ENCODE measurements around the gene GRK5.

The GRK5 gene

DNA sequence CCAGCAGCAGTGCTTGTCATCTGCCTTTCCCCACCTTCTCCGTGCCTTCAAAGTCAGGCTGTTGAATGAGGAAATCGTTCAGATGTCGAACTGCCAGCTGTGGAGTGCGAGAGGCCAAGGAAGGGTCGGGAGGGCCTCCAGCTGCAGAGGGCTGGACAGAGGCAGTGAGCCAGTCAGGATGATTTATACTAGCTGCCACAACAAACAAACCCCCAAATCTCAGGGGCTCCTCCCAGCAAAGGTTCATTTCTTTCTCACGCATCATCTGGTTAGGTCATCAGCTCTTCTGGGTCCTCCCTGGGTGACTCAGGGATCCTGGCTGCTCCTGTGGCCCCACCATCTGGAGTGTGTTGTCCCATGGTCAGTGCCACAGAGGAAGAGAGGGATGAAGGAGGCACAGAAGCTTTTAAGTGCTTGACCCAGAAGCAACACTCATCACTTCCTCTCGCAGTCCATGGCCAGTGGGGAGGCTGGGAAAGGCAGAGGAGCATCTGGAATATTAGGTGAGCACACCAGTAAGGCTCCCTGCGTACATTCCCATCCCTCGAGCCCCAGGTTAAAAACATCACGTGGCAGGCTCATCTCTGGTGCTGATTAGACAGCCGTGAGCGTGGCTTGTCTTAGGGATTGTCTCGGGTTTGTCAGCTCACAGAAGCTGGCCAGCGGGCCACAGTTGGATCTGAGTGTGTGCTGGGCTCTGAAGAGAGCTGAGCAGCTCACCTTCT lies 194.5 kb downstream of the GRK5 start:
- Histone ChIP-seq H3K4me3 (ENCODE audit: low read depth, low read length) (no peak overlapping the region), H3K36me3 (no peaks in the 10 kb centered on the region; the same call in none of the 2 replicates), H3K9me3 (no peaks in the 10 kb centered on the region), H3K4me1 (no peaks in the 10 kb centered on the region), H3K27me3 (no peaks in the 10 kb centered on the region)
- TF ChIP-seq, protein P1, sequence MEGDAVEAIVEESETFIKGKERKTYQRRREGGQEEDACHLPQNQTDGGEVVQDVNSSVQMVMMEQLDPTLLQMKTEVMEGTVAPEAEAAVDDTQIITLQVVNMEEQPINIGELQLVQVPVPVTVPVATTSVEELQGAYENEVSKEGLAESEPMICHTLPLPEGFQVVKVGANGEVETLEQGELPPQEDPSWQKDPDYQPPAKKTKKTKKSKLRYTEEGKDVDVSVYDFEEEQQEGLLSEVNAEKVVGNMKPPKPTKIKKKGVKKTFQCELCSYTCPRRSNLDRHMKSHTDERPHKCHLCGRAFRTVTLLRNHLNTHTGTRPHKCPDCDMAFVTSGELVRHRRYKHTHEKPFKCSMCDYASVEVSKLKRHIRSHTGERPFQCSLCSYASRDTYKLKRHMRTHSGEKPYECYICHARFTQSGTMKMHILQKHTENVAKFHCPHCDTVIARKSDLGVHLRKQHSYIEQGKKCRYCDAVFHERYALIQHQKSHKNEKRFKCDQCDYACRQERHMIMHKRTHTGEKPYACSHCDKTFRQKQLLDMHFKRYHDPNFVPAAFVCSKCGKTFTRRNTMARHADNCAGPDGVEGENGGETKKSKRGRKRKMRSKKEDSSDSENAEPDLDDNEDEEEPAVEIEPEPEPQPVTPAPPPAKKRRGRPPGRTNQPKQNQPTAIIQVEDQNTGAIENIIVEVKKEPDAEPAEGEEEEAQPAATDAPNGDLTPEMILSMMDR (IDR thresholded peaks at IDR 0.05; ENCODE audit: low read depth, low read length), result no peak
- DNase-seq, result no peak

DNA sequence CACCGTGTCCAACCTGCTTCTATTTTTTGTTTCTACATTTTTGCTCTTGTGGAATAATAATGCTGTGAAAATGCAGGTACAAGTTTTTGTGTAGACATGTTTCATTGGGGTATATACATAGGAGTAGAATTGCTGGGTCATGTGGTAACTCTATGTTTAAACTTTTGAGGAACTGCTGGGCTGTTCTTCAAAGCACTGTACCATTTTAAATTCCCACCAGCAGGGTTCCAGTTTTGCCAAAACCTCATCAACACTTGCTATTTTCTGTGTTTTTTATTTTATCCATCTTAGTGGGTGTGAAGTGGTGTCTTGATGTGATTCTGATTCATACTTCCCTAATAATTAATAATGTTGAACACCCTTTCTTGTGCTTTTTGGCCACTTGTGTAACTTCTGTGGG lies 196.6 kb downstream of the GRK5 start:
- TF ChIP-seq, protein P1 (IDR thresholded peaks at IDR 0.05; ENCODE audit: low read depth, low read length), result no peak

DNA sequence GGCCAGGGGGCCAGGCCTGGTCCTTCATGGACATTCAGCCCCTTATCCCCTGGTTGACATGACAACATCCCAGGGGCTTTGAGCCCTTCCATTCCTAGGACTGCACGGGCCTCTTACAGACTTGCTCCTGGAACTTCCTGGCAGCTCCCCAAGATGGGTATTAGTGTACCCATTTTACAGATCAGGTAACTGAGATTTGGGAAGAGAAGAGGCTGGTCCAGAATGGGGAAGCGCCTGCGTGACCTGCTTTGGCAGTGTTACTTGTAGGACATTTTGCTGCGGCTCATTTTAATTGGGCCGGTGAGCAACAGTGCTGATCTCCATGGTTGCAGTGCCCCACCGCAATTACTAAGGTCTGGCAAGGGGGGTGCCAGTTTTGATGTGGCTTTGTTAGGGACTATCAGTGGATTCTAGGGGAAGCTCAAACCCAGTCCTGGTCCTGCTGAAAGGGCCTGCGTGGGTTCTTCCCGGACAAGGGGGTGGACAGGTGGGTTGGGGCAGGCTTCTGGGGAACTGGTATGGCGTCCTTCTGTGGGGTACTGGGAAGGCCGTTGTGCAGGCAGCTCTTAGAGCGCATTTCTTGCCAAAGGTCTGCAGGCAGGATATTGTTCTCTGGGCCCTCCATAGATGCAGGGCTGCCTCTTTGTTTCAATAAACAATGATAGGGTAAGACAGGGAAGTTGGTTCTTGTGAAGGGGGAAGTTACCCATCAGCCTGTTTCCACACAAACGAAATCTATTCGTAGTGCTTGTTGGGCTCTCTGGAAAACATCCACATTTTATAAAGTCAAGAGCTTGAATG lies 197.5 kb downstream of the GRK5 start:
- TF ChIP-seq, protein P1 (IDR thresholded peaks at IDR 0.05; ENCODE audit: low read depth, low read length), result no peak

More for the DNA sequence above, 196.6 kb downstream of the GRK5 start:
- no peak overlapping the region for H3K4me3 ChIP-seq (ENCODE audit: low read depth, low read length)
- DNase-seq, result no peak
- no peaks in the 10 kb centered on the region; the same call in 1 of the 2 replicates for H3K36me3 ChIP-seq
- no peaks in the 10 kb centered on the region for H3K4me1 ChIP-seq
- no peaks in the 10 kb centered on the region for H3K9me3 ChIP-seq
- no peaks in the 10 kb centered on the region for H3K27me3 ChIP-seq

DNA sequence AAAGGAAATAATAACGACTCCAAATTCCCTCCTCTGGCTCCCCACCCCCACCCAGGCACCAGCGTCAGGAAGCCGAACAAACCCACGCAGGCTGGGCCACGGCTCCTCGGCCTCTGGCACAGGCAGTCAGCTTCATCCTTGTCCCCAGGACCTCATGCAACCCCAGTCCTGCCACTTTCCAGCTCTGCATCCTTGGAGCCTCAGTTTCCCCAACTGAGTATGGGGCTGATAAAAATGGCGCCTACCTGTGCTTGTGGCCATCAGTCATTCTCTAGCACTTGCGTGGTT lies 198.1 kb downstream of the GRK5 start:
- H3K36me3 ChIP-seq, result no peaks in the 10 kb centered on the region

More for the DNA sequence above, 197.5 kb downstream of the GRK5 start:
- no peak for DNase-seq
- H3K4me3 ChIP-seq (ENCODE audit: low read depth, low read length), result no peak overlapping the region
- H3K9me3 ChIP-seq, result no peaks in the 10 kb centered on the region
- H3K27me3 ChIP-seq, result no peaks in the 10 kb centered on the region
- H3K4me1 ChIP-seq, result no peaks in the 10 kb centered on the region
- no peaks in the 10 kb centered on the region for H3K36me3 ChIP-seq

DNA sequence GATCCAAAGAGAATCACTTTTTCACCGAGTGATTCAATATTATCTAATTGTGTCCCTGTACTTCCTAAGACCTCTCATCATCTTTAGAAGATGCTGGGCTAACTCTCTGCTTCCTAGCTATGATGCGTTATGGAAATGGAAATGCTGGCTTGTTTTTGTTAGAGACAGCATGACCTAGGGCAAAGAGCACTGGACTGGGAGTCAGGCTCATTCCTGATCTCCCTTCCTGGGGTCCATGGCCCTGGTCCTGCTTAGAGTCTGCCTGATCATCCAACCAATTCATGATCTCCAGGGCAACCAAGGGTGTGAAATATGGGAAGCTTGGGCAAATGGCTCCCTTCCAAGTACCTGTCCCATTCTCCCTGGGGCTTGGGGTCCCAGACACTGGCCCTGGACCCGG lies 198.8 kb downstream of the GRK5 start:
- no peaks in the 10 kb centered on the region for H3K36me3 ChIP-seq
- no peaks in the 10 kb centered on the region for H3K9me3 ChIP-seq
- TF ChIP-seq, protein P1 (IDR thresholded peaks at IDR 0.05; ENCODE audit: low read depth, low read length), result no peak
- H3K4me3 ChIP-seq (ENCODE audit: low read depth, low read length), result no peak overlapping the region
- no peak for DNase-seq
- H3K4me1 ChIP-seq, result no peaks in the 10 kb centered on the region
- no peaks in the 10 kb centered on the region for H3K27me3 ChIP-seq

More for the DNA sequence above, 198.1 kb downstream of the GRK5 start:
- H3K27me3 ChIP-seq, result no peaks in the 10 kb centered on the region
- no peak overlapping the region for H3K4me3 ChIP-seq (ENCODE audit: low read depth, low read length)
- no peaks in the 10 kb centered on the region for H3K4me1 ChIP-seq
- DNase-seq, result no peak
- no peaks in the 10 kb centered on the region for H3K9me3 ChIP-seq
- TF ChIP-seq, protein P1 (IDR thresholded peaks at IDR 0.05; ENCODE audit: low read depth, low read length), result no peak
